Astrocyte of the hippocampus (primary cell): ENCODE data around the gene CEP76.

Experiments
- DNase-seq: peaks from one replicate; pipeline ENCODE4 v3.0.0; 2011; ENCODE audit warnings: low read depth, low spot score

The CEP76 gene

GRCh38 chr18:12711446-12711845 lies 8.9 kb upstream of the CEP76 start:
- DNase-seq = no peak

GRCh38 chr18:12703664-12704063 lies 1.1 kb upstream of the CEP76 start:
- peak; percentile 47 for DNase-seq

- DNase-seq = no peak
These were observed 609 bp upstream of the CEP76 start for GRCh38 chr18:12703096-12703567.

GRCh38 chr18:12701161-12701560 lies 1.4 kb downstream of the CEP76 start:
- DNase-seq = peak; percentile 11

GRCh38 chr18:12699747-12700146 lies 2.8 kb downstream of the CEP76 start:
- no peak for DNase-seq

GRCh38 chr18:12694032-12694431 lies 8.5 kb downstream of the CEP76 start:
- DNase-seq = peak; percentile 12

- DNase-seq = no peak
These were observed 10.3 kb downstream of the CEP76 start for GRCh38 chr18:12692206-12692605.

GRCh38 chr18:12689256-12689850 lies 13.2 kb downstream of the CEP76 start:
- DNase-seq = no peak

- peak; percentile 29 for DNase-seq
These were observed 16.4 kb downstream of the CEP76 start for GRCh38 chr18:12686100-12686499.

GRCh38 chr18:12679183-12679786 lies 23.2 kb downstream of the CEP76 start:
- peak; percentile 22 for DNase-seq

GRCh38 chr18:12668041-12668440 lies 34.5 kb downstream of the CEP76 start:
- DNase-seq = no peak

- peak; percentile 79 for DNase-seq
These were observed 42.5 kb downstream of the CEP76 start for GRCh38 chr18:12659904-12660605.

GRCh38 chr18:12658426-12659138 lies 43.9 kb downstream of the CEP76 start:
- DNase-seq = peak; percentile 71

GRCh38 chr18:12657684-12658425 lies 44.7 kb downstream of the CEP76 start, which contains the start of gene SPIRE1:
SPIRE1 (minus strand) TSS chr18:12658107; CDS start chr18:12657866, 241 bp downstream.
- peak; percentile 90 for DNase-seq

GRCh38 chr18:12656938-12657683 lies 45.4 kb downstream of the CEP76 start:
- peak; percentile 80 for DNase-seq

GRCh38 chr18:12656605-12656937 lies 46.0 kb downstream of the CEP76 start:
- DNase-seq = no peak

GRCh38 chr18:12654971-12655370 lies 47.6 kb downstream of the CEP76 start:
- no peak for DNase-seq

GRCh38 chr18:12652861-12653401 lies 49.6 kb downstream of the CEP76 start:
- peak; percentile 39 for DNase-seq

GRCh38 chr18:12651651-12652050 lies 50.9 kb downstream of the CEP76 start:
- DNase-seq = no peak

- no peak for DNase-seq
These were observed 54.8 kb downstream of the CEP76 start for GRCh38 chr18:12647773-12648172.
